Esophagus (tissue), 2 donors: ENCODE results near the gene PIP5K1C. TPM values are rescaled to one million over a fixed set of nuclear protein-coding genes. Genes with fewer than 3 reads are reported as not detected.

Experiments
- H3K27ac ChIP-seq, 2 donors: one replicate each; pipeline ENCODE4 v1.5.1; 2013; ENCODE audit warnings: low read depth in 2 of 2, mild to moderate bottlenecking in 2 of 2, inconsistent platforms in 1 of 2, low read length in 1 of 2, moderate library complexity in 1 of 2
- H3K27me3 ChIP-seq, 2 donors: one replicate each; pipeline ENCODE4 v1.6.1; 2013; ENCODE audit warnings: low read length in 2 of 2, control low read depth in 1 of 2, mild to moderate bottlenecking in 1 of 2; ENCODE audit not compliant: insufficient read depth in 2 of 2, control insufficient read depth in 1 of 2
- H3K36me3 ChIP-seq, 2 donors: one replicate each; pipeline ENCODE4 v1.6.1; 2013; ENCODE audit warnings: low read length in 1 of 2; ENCODE audit not compliant: control insufficient read depth in 2 of 2, insufficient read depth in 2 of 2
- H3K4me1 ChIP-seq, 2 donors: one replicate each; pipeline ENCODE4 v1.6.1; 2013; ENCODE audit warnings: low read length in 1 of 2; ENCODE audit not compliant: control insufficient read depth in 2 of 2, insufficient read depth in 2 of 2
- H3K4me3 ChIP-seq, 2 donors: one replicate each; pipeline ENCODE4 v1.5.1; 2013; ENCODE audit warnings: low read length in 2 of 2, mild to moderate bottlenecking in 2 of 2, low read depth in 1 of 2, moderate library complexity in 1 of 2
- H3K9me3 ChIP-seq, 2 donors: one replicate each; pipeline ENCODE4 v1.6.1; 2013; ENCODE audit warnings: mild to moderate bottlenecking in 2 of 2, low read depth in 1 of 2, low read length in 1 of 2, moderate library complexity in 1 of 2; ENCODE audit not compliant: control insufficient read depth in 2 of 2, insufficient read depth in 1 of 2
- WGBS, 2 donors: extraction: QIAGEN DNeasy Blood & Tissue Kit; methylation state at CpG; one replicate each; pipeline ENCODE4 v1.1.7; 2013; 5-methylcytosine and 5-hydroxymethylcytosine counted together
- polyA plus RNA-seq, 2 donors: library from polyadenylated mRNA; stranded (reverse); fragments of 200-250 nt; gene quantifications; one replicate each; pipeline ENCODE4 v1.2.3, GENCODE V29; 2013
- donor health status: healthy with polysubstance abuse.
- donor health status: Bipolar disorder and iron deficiency.

Gene PIP5K1C
- polyA plus RNA-seq, 2 donors: 10.4 to 18.1 TPM

DNA sequence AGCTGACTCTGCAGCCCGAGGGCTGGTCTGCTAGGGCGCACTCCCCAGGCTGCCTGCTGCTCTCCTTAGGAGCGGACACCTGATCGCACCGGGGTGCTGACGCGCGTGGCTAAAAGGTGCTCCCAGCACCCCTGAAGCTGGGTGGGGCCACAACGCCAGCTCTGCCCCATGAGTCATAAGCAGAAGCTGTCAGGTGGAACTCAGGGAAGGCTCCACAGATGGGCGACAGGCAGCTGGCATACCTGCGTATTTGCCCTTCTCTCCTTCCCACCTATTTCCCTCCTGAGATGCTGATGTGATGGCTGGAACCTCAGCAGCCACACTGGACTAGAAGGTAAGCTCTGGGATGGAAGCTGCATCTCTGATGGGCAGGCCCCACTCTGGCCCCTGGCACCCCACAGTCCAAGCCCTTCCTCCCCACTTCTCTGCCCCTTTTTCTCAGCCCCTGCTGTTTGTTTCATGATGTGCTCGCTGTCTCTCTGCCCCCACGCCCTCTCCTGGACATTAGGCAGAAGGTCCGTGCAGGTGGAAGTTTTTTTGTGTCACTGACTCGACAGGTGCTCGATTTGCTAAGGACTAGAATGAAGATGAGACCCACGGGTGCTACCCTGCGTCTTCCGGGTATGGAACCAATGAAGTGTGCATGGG is 43.4 kb downstream of the PIP5K1C start:
- no peak overlapping the region for H3K4me3 ChIP-seq
- H3K36me3 ChIP-seq: peaks cover 0 to 59% of the 10 kb centered on the region in 2 donors
- H3K9me3 ChIP-seq: peaks cover 0 to 7% of the 10 kb centered on the region in 2 donors
- no peaks in the 10 kb centered on the region for H3K27me3 ChIP-seq
- H3K27ac ChIP-seq: no peak overlapping the region
- H3K4me1 ChIP-seq: peaks cover 0 to 3% of the 10 kb centered on the region in 2 donors
- WGBS, 2 donors: 90 to 92% methylated on average over 19 of the region's 19 CpGs

- no peak overlapping the region for H3K4me3 ChIP-seq
- no peak overlapping the region for H3K27ac ChIP-seq
- H3K9me3 ChIP-seq: peaks cover 0 to 7% of the 10 kb centered on the region in 2 donors
- peaks cover 0 to 3% of the 10 kb centered on the region in 2 donors for H3K4me1 ChIP-seq
- no peaks in the 10 kb centered on the region for H3K27me3 ChIP-seq
- H3K36me3 ChIP-seq: peaks cover 0 to 59% of the 10 kb centered on the region in 2 donors
- 84 to 86% methylated on average over 36 of the region's 36 CpGs for WGBS, 2 donors
Measured at GRCh38 chr19:3656073-3656746, 44.1 kb downstream of the PIP5K1C start.

DNA sequence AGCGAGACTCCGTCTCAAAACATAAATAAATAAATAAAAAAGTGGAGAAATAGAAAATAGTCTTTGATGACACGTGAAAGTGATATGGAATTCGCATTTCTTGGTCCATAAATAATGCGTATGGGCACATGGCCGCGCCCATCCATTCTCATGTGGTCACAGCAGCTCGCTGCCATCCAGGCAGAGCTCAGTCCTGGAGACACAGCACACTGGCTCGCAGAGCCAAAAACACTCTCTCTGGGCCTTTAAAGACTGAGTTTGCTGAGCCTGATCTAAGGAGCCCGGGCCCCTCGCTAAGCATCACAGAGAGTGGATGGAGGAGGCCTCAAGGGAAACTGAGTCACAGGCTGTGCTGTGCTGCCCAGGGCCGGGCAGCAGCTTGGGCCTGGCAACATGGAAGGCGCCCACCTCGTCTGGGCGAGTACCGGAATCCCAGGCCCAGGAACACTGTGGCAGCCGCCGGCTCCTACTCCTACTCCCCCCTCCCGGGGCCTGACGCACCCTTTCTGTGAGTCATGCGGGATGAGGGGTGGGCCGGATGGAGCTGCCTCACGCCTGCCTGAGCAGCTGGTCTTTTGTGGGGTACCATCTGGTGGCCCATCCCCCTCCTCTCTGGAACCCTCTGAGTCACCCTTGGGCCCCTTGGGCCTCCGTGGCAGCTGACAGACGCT is 44.7 kb downstream of the PIP5K1C start:
- 75 to 79% methylated on average over 25 of the region's 25 CpGs for WGBS, 2 donors
- Histone ChIP-seq H3K4me1 (no peaks in the 10 kb centered on the region), H3K36me3 (peaks cover 0 to 58% of the 10 kb centered on the region in 2 donors), H3K27ac (no peak overlapping the region), H3K27me3 (no peaks in the 10 kb centered on the region), H3K9me3 (peaks cover 0 to 7% of the 10 kb centered on the region in 2 donors), H3K4me3 (no peak overlapping the region)

DNA sequence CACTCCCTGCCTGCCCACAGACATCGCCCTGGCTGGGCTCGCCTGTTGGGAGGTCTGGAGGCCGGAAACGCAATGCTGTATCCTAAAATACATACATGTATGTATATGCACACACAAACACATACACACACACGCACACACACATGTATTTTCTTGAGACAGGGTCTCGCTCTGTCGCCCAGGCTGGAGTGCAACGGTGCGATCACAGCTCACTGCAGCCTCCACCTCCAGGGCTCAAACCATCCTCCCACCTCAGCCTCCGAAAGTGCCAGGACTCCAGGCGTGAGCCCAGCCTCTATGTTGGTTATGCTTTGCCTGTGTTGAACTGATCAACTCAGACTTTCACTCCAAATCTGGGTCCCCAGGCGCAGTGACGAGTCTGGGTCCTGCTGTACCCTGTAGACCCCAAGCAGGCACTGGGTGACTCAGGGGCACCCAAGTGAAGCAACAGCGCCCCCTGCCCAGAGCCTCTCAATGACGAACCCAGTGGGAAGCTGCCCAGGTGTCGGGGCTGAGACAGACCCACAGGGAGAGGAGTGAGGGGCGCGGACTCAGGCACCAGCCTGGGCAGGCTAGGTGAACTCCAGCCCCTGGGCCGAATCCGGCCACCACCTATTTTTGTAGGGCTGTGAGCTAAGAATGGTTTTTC is 46.3 kb downstream of the PIP5K1C start:
- H3K9me3 ChIP-seq: peaks cover 0 to 7% of the 10 kb centered on the region in 2 donors
- H3K36me3 ChIP-seq: peaks cover 0 to 50% of the 10 kb centered on the region in 2 donors
- no peak overlapping the region for H3K4me3 ChIP-seq
- WGBS, 2 donors: 95% methylated on average over 20 of the region's 20 CpGs
- H3K27me3 ChIP-seq: no peaks in the 10 kb centered on the region
- H3K4me1 ChIP-seq: no peaks in the 10 kb centered on the region
- H3K27ac ChIP-seq: no peak overlapping the region

DNA sequence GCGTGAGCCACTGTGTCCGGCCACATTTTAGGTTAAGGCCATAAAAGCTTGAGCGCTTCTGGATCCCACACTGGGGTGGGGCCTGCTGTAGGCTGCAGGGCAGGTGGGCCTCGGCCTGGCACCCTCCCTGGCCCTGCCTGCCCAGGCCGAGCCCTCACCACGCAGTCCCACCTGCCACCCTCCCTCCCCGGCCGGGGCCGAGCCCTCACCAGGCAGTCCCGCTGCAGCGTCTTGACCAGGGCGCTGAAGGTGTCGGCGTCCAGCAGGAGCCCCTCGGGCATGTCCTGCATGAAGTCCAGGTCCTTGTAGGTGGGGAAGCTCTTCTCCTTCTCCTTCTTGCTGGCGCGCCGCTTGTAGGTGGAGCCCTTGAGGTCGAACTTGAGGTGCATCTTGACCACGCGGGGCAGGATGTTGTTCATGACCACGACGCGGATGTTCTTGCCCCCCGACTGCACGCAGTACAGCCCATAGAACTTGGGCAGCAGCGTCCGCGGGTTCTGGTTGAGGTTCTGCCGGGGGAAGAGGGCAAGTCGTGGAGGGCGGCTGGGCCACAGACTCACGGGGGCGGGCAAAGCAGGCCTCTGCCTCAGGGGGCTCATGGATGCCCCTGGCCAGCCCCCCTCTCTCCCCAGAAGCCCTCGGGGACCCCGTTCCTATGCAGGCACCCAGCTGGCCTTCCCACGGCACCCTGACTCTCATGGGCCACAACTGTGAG is 47.0 kb downstream of the PIP5K1C start:
- Histone ChIP-seq H3K36me3 (peaks cover 5 to 48% of the 10 kb centered on the region in 2 donors), H3K9me3 (peaks cover 0 to 7% of the 10 kb centered on the region in 2 donors), H3K4me3 (no peak overlapping the region), H3K27ac (no peak overlapping the region), H3K4me1 (no peaks in the 10 kb centered on the region), H3K27me3 (no peaks in the 10 kb centered on the region)
- 93% methylated on average over 37 of the region's 37 CpGs for WGBS, 2 donors

- 91 to 95% methylated on average over 14 of the region's 14 CpGs for WGBS, 2 donors
- peaks cover 0 to 6% of the 10 kb centered on the region in 2 donors for H3K9me3 ChIP-seq
- H3K27ac ChIP-seq: no peak overlapping the region
- no peaks in the 10 kb centered on the region for H3K27me3 ChIP-seq
- H3K36me3 ChIP-seq: peaks cover 5 to 43% of the 10 kb centered on the region in 2 donors
- H3K4me3 ChIP-seq: no peak overlapping the region
- H3K4me1 ChIP-seq: no peaks in the 10 kb centered on the region
Measured at GRCh38 chr19:3652422-3652821, 47.8 kb downstream of the PIP5K1C start.

DNA sequence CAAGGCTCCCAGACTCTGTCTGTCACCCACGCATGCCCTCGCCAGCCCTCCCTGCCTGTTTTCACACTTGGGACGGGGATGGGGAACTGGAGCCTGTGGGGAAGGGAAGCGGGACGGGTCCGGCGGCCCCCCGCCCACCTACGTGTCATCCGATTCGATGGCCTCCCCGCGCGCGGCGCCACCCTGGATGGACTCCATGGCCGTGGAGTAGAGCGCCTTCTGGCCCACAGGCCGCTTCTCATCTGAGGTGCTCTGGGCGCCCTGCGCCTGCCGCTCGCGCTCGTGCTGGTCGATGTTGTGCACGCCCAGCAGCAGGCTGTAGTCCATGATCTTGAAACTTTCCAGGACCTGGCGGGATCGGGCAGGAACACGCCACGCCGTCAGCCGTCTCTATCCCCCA is 48.6 kb downstream of the PIP5K1C start:
- Histone ChIP-seq H3K27me3 (no peaks in the 10 kb centered on the region), H3K27ac (no peak overlapping the region), H3K9me3 (no peaks in the 10 kb centered on the region), H3K4me3 (no peak overlapping the region), H3K36me3 (peaks cover 5 to 36% of the 10 kb centered on the region in 2 donors), H3K4me1 (no peaks in the 10 kb centered on the region)
- WGBS, 2 donors: 95 to 97% methylated on average over 31 to 33 of the region's 33 CpGs

GRCh38 chr19:3649888-3650287 is 50.4 kb downstream of the PIP5K1C start:
- Histone ChIP-seq H3K27ac (no peak overlapping the region), H3K4me1 (peaks cover 0 to 3% of the 10 kb centered on the region in 2 donors), H3K4me3 (no peak overlapping the region), H3K27me3 (no peaks in the 10 kb centered on the region), H3K36me3 (peaks cover 5 to 46% of the 10 kb centered on the region in 2 donors), H3K9me3 (no peaks in the 10 kb centered on the region)
- WGBS, 2 donors: 85 to 91% methylated on average over 16 of the region's 16 CpGs
